OCI-LY3 (cell line): ENCODE measurements around the gene LHPP.
A peak's percentile ranks its signal among the peaks of the same experiment; 100 is the strongest.

Experiments used
- H2AFZ ChIP-seq: fragments of 200-600, 300-600 bp; shearing (Covaris generic); 2 replicates; pipeline ENCODE4 v1.6.0; 2014; ENCODE audit warnings: antibody characterized with exemption, low read depth, low read length
- H3K27ac ChIP-seq: fragments of 200-600, 300-600 bp; sonication (generic); 2 replicates; pipeline ENCODE4 v1.5.1; 2014; ENCODE audit warnings: mild to moderate bottlenecking, low read length, moderate library complexity, mixed read lengths
- H3K27me3 ChIP-seq: fragments of 200-600, 300-600 bp; sonication (generic); 2 replicates; pipeline ENCODE4 v1.6.1; 2014; ENCODE audit warnings: low read depth, low read length, mixed read lengths
- H3K36me3 ChIP-seq: fragments of 200-600, 300-600 bp; sonication (generic); replicated peaks from 2 replicates; pipeline ENCODE3; 2014; ENCODE audit warnings: low read depth, low read length, mixed read lengths
- H3K4me1 ChIP-seq: fragments of 300-600, 200-600 bp; sonication (generic); 2 replicates; pipeline ENCODE4 v1.6.1; 2014; ENCODE audit warnings: low read length, mixed read lengths
- H3K4me2 ChIP-seq: fragments of 200-600, 300-600 bp; sonication (generic); 2 replicates; pipeline ENCODE4 v1.6.1; 2014; ENCODE audit warnings: low read length, mixed read lengths
- H3K4me3 ChIP-seq: fragments of 300-600, 200-600 bp; sonication (generic); 2 replicates; pipeline ENCODE4 v1.5.1; 2014; ENCODE audit warnings: antibody characterized with exemption, mild to moderate bottlenecking, low read length, moderate library complexity
- H3K79me2 ChIP-seq: fragments of 300-600, 200-600 bp; shearing (Covaris generic); 2 replicates; pipeline ENCODE4 v1.6.1; 2014; ENCODE audit warnings: mild to moderate bottlenecking, low read length, mixed read lengths
- H3K9ac ChIP-seq: fragments of 300-600, 200-600 bp; shearing (Covaris generic); 2 replicates; pipeline ENCODE4 v1.6.0; 2014; ENCODE audit warnings: mild to moderate bottlenecking, low read length, moderate library complexity
- H3K9me3 ChIP-seq: fragments of 200-600, 300-600 bp; shearing (Covaris generic); 2 replicates; pipeline ENCODE4 v1.6.1; 2014; ENCODE audit warnings: low read length, mixed read lengths; ENCODE audit not compliant: insufficient read depth
- H4K20me1 ChIP-seq: fragments of 200-600, 300-600 bp; sonication (generic); 2 replicates; pipeline ENCODE4 v1.6.1; 2016; ENCODE audit warnings: low read length, mixed read lengths; ENCODE audit not compliant: insufficient read depth
- EZH2phosphoT487 ChIP-seq: fragments of 200-600 bp; shearing (Covaris generic); IDR thresholded peaks from 2 replicates; pipeline ENCODE4 v1.6.1; 2018; ENCODE audit warnings: antibody characterized with exemption, mixed run types, low read depth
- TF ChIP-seq, protein P1 (sequence below): fragments of 200-600, 300-600 bp; sonication (generic); IDR thresholded peaks from 2 replicates; pipeline ENCODE4 v1.5.1; 2014; ENCODE audit warnings: antibody characterized with exemption, low read length, low read depth

Gene LHPP

GRCh38 chr10:124539935-124540641 lies 78.5 kb downstream of the LHPP start:
- peak overlapping the region; percentile 71 for H2AFZ ChIP-seq
- peak overlapping the region; percentile 67 for H3K4me3 ChIP-seq

DNA sequence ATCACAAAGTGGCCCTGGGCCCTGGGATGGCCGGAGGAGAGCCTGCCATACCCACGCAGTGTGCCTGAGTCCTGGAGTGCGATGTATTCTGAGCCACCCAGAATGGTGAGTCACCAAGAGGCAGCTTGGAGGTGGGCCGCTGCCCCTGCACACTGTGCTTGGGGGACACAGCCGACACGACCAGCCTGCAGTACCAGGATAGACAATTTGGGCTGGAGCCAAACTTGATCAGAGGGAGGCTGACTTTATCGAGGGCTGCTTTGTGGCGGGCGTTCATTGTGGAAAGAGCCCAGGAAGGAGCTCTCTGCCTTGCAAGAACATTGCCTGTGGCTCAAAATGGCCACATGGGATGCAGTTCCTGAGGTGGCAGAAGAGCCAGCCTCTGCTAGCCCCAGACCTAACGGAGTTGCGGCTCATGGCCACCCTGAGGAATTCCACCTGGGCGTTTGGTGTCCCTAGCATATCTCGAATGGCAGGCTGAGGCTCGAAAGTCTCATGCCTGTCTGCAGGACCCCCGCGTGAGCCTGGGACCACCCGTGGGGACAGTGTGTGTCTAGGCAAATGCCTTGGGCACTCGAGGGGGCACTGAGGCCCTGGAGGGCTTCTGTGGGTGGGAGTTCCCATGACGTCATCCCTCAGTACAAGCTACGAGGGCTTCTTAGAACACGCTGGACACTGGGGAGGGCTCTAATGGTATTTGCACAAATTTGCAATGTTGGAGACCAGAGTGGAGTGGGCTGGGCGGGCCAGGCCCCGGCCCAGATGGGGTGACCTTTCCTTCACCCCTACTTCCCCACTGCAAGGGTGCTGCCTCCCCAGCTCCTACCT lies 79.7 kb downstream of the LHPP start:
- Histone ChIP-seq H3K9me3 (no peaks in the 10 kb centered on the region), H3K4me2 (no peak overlapping the region), H3K36me3 (no peaks in the 10 kb centered on the region), H2AFZ (no peak overlapping the region), H3K27ac (no peak overlapping the region), H3K4me3 (no peak overlapping the region), H3K9ac (no peak overlapping the region), H4K20me1 (no peaks in the 10 kb centered on the region), H3K4me1 (peaks cover 27% of the 10 kb centered on the region), H3K27me3 (0 out of 2 replicates have a peak, but pooled peaks cover 2% of the 10 kb centered on the region), H3K79me2 (no peaks in the 10 kb centered on the region)
- TF ChIP-seq, protein P1, sequence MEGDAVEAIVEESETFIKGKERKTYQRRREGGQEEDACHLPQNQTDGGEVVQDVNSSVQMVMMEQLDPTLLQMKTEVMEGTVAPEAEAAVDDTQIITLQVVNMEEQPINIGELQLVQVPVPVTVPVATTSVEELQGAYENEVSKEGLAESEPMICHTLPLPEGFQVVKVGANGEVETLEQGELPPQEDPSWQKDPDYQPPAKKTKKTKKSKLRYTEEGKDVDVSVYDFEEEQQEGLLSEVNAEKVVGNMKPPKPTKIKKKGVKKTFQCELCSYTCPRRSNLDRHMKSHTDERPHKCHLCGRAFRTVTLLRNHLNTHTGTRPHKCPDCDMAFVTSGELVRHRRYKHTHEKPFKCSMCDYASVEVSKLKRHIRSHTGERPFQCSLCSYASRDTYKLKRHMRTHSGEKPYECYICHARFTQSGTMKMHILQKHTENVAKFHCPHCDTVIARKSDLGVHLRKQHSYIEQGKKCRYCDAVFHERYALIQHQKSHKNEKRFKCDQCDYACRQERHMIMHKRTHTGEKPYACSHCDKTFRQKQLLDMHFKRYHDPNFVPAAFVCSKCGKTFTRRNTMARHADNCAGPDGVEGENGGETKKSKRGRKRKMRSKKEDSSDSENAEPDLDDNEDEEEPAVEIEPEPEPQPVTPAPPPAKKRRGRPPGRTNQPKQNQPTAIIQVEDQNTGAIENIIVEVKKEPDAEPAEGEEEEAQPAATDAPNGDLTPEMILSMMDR = no peak
- TF ChIP-seq EZH2phosphoT487 = no peak

More at GRCh38 chr10:124539935-124540641, 78.5 kb downstream of the LHPP start:
- Histone ChIP-seq H3K27ac (no peak overlapping the region), H3K4me1 (peaks cover 32% of the 10 kb centered on the region), H3K36me3 (no peaks in the 10 kb centered on the region), H3K9ac (no peak overlapping the region), H4K20me1 (no peaks in the 10 kb centered on the region), H3K27me3 (0 out of 2 replicates have a peak, but pooled peaks cover under 1% of the 10 kb centered on the region), H3K4me2 (peak overlapping the region; percentile 80), H3K9me3 (no peaks in the 10 kb centered on the region), H3K79me2 (no peaks in the 10 kb centered on the region)
- TF ChIP-seq, protein P1 = peak; percentile 62
- no peak for TF ChIP-seq EZH2phosphoT487

GRCh38 chr10:124542336-124542735 lies 80.7 kb downstream of the LHPP start:
- no peaks in the 10 kb centered on the region for H4K20me1 ChIP-seq
- no peaks in the 10 kb centered on the region for H3K79me2 ChIP-seq
- H3K4me3 ChIP-seq = no peak overlapping the region
- H3K27me3 ChIP-seq = 0 out of 2 replicates have a peak, but pooled peaks cover 2% of the 10 kb centered on the region
- no peak overlapping the region for H2AFZ ChIP-seq
- TF ChIP-seq, protein P1 = no peak
- no peak for TF ChIP-seq EZH2phosphoT487
- no peaks in the 10 kb centered on the region for H3K9me3 ChIP-seq
- H3K9ac ChIP-seq = no peak overlapping the region
- H3K36me3 ChIP-seq = no peaks in the 10 kb centered on the region
- no peak overlapping the region for H3K27ac ChIP-seq
- peaks cover 24% of the 10 kb centered on the region for H3K4me1 ChIP-seq
- no peak overlapping the region for H3K4me2 ChIP-seq

DNA sequence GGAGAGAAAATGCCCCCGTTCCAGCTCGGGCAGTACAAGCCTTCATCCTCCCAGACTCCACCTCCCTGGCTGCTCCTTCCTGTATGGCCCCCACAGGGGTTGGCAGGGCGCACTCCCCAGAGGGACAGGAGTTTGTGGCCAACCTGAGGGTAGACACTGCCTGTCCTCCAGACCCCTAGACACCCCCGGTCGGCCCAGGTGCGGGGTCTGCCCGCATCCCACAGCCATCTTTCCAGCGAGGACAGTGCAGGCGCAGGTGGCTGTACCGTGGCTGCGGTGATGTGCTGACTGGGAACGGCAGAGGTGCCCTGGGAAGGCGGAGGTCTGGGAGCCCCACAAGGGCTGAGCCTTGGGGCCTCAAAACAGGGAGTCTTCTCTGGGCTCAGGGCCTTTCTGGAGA lies 81.5 kb downstream of the LHPP start:
- H3K36me3 ChIP-seq = no peaks in the 10 kb centered on the region
- no peak overlapping the region for H3K4me3 ChIP-seq
- TF ChIP-seq, protein P1 = no peak
- no peak for TF ChIP-seq EZH2phosphoT487
- H3K27ac ChIP-seq = no peak overlapping the region
- peaks cover 24% of the 10 kb centered on the region for H3K4me1 ChIP-seq
- no peak overlapping the region for H3K4me2 ChIP-seq
- no peaks in the 10 kb centered on the region for H4K20me1 ChIP-seq
- H3K9me3 ChIP-seq = no peaks in the 10 kb centered on the region
- H3K9ac ChIP-seq = no peak overlapping the region
- H2AFZ ChIP-seq = no peak overlapping the region
- H3K27me3 ChIP-seq = 0 out of 2 replicates have a peak, but pooled peaks cover 2% of the 10 kb centered on the region
- no peaks in the 10 kb centered on the region for H3K79me2 ChIP-seq
